IMR-90 (cell line): ENCODE measurements around the gene MYCBP2. TPM values are rescaled to one million over a fixed set of nuclear protein-coding genes. Genes with fewer than 3 reads are reported as not detected.

Source experiments
- ATAC-seq: fragments of 200-7000 bp; cut with Tn5 transposase; 2 replicates; pipeline ENCODE4 v1.9.1; 2020; ENCODE audit warnings: low read depth, mild to moderate bottlenecking, moderate library complexity
- BruUV-seq: library from RNA; stranded (reverse); fragments of 400-500 nt; replicated peaks from 2 replicates; lab custom pipeline; 2021; lab: Mats Ljungman, UMichigan
- CTCF ChIA-PET: fragments of 300-600 bp; formaldehyde crosslinking; extraction: SDS; loops from one replicate; lab custom pipeline; 2021; ENCODE audit warnings: antibody characterized with exemption; lab: Yijun Ruan, JAX
- POLR2A ChIA-PET: fragments of 300-600 bp; sonication (Branson Sonifier 250); formaldehyde crosslinking; loops from one replicate; lab custom pipeline; 2022; ENCODE audit warnings: antibody characterized with exemption; ENCODE audit not compliant: unreplicated experiment; lab: Charles Lee
- DNase-seq: peaks from one replicate; pipeline ENCODE4 v3.0.0; 2013
- H2AFZ ChIP-seq: replicated peaks from 2 replicates; pipeline ENCODE3; 2013; ENCODE audit warnings: low read length, mild to moderate bottlenecking; ENCODE audit not compliant: poor library complexity
- H2AK5ac ChIP-seq: 2 replicates; pipeline ENCODE4 v1.6.1; 2013; ENCODE audit warnings: low read depth, low read length, inconsistent platforms
- H2AK9ac ChIP-seq: replicated peaks from 2 replicates; pipeline ENCODE3; 2013; ENCODE audit warnings: mild to moderate bottlenecking, low read depth, low read length, moderate library complexity; ENCODE audit not compliant: poor library complexity
- H2BK120ac ChIP-seq: 2 replicates; pipeline ENCODE4 v1.6.1; 2013; ENCODE audit warnings: low read depth, low read length, inconsistent platforms
- H2BK15ac ChIP-seq: 3 replicates; pipeline ENCODE4 v1.6.1; 2013; ENCODE audit warnings: low read depth, low read length, inconsistent platforms
- H2BK20ac ChIP-seq: 2 replicates; pipeline ENCODE4 v1.6.1; 2013; ENCODE audit warnings: low read depth, mild to moderate bottlenecking, inconsistent platforms, low read length, moderate library complexity
- H2BK5ac ChIP-seq: 2 replicates; pipeline ENCODE4 v1.6.1; 2013; ENCODE audit warnings: mild to moderate bottlenecking, low read depth, low read length, inconsistent platforms; ENCODE audit not compliant: poor library complexity, severe bottlenecking
- H3K14ac ChIP-seq: replicated peaks from 2 replicates; pipeline ENCODE4 v1.6.1; 2013; ENCODE audit warnings: low read depth, low read length, inconsistent platforms
- H3K18ac ChIP-seq: 2 replicates; pipeline ENCODE4 v1.6.1; 2013; ENCODE audit warnings: low read depth, low read length, control low read depth
- H3K23ac ChIP-seq: 2 replicates; pipeline ENCODE4 v1.6.1; 2013; ENCODE audit warnings: low read depth, low read length, inconsistent platforms
- H3K27ac ChIP-seq: 2 replicates; pipeline ENCODE4 v1.5.1; 2013; ENCODE audit warnings: mild to moderate bottlenecking, control low read depth, low read length; ENCODE audit not compliant: insufficient read depth
- H3K27me3 ChIP-seq: 2 replicates; pipeline ENCODE4 v1.6.1; 2013; ENCODE audit warnings: low read length; ENCODE audit not compliant: control insufficient read depth, insufficient read depth
- H3K36me3 ChIP-seq: 2 replicates; pipeline ENCODE4 v1.6.1; 2013; ENCODE audit warnings: low read length, mixed read lengths; ENCODE audit not compliant: control insufficient read depth, insufficient read depth
- H3K4ac ChIP-seq: 2 replicates; pipeline ENCODE4 v1.6.1; 2013; ENCODE audit warnings: low read depth, low read length, inconsistent platforms
- H3K4me1 ChIP-seq: 2 replicates; pipeline ENCODE4 v1.6.1; 2013; ENCODE audit warnings: low read length, mixed read lengths; ENCODE audit not compliant: control insufficient read depth, insufficient read depth
- H3K4me2 ChIP-seq: 2 replicates; pipeline ENCODE4 v1.6.1; 2013; ENCODE audit warnings: low read depth, mild to moderate bottlenecking, control low read depth, low read length, moderate library complexity
- H3K4me3 ChIP-seq: 2 replicates; pipeline ENCODE4 v1.5.1; 2013; ENCODE audit warnings: low read depth, mild to moderate bottlenecking, control low read depth, low read length, moderate library complexity; ENCODE audit not compliant: insufficient read depth
- H3K56ac ChIP-seq: 2 replicates; pipeline ENCODE4 v1.6.1; 2013; ENCODE audit warnings: low read length, inconsistent platforms; ENCODE audit not compliant: insufficient read depth; ENCODE audit errors: extremely low read depth
- H3K79me1 ChIP-seq, 2 experiments: 2 replicates each; pipeline ENCODE4 v1.6.1; 2013; ENCODE audit warnings: low read length in 2 of 2, inconsistent platforms in 1 of 2, low read depth in 1 of 2
- H3K9ac ChIP-seq: 2 replicates; pipeline ENCODE4 v1.6.1; 2013; ENCODE audit warnings: low read depth, low read length, control low read depth
- H3K9me1 ChIP-seq: 2 replicates; pipeline ENCODE4 v1.6.1; 2013; ENCODE audit warnings: low read length, inconsistent platforms; ENCODE audit not compliant: insufficient read depth
- H3K9me3 ChIP-seq: 2 replicates; pipeline ENCODE4 v1.6.1; 2013; ENCODE audit warnings: low read length; ENCODE audit not compliant: control insufficient read depth, insufficient read depth
- H4K20me1 ChIP-seq: 2 replicates; pipeline ENCODE4 v1.6.1; 2013; ENCODE audit warnings: low read length, inconsistent platforms; ENCODE audit not compliant: insufficient read depth
- H4K5ac ChIP-seq: 2 replicates; pipeline ENCODE4 v1.6.1; 2013; ENCODE audit warnings: mild to moderate bottlenecking, low read depth, low read length, control low read depth
- H4K8ac ChIP-seq, 2 experiments: 2 replicates each; pipeline ENCODE4 v1.6.1; 2013; ENCODE audit warnings: low read depth in 2 of 2, low read length in 2 of 2, control low read depth in 1 of 2, inconsistent platforms in 1 of 2
- H4K91ac ChIP-seq: 2 replicates; pipeline ENCODE4 v1.6.1; 2013; ENCODE audit warnings: low read depth, low read length, inconsistent platforms; ENCODE audit not compliant: insufficient read depth
- BHLHE40 ChIP-seq: fragments of 150-350 bp; IDR thresholded peaks from 2 replicates; pipeline ENCODE4 v1.6.1; 2016; ENCODE audit warnings: mild to moderate bottlenecking, low read depth, low read length
- CEBPB ChIP-seq: IDR thresholded peaks from 2 replicates; pipeline ENCODE4 v1.6.1; 2012; ENCODE audit warnings: low read depth, low read length, improper control_type of control experiment
- CHD1 ChIP-seq: IDR thresholded peaks from 2 replicates; pipeline ENCODE4 v1.6.1; 2012; ENCODE audit warnings: low read depth, low read length, improper control_type of control experiment
- FOS ChIP-seq: fragments of 150-350 bp; IDR thresholded peaks from 2 replicates; pipeline ENCODE4 v1.6.1; 2016; ENCODE audit warnings: low read depth, low read length
- MAFK ChIP-seq: IDR thresholded peaks from 2 replicates; pipeline ENCODE4 v1.6.1; 2012; ENCODE audit warnings: low read depth, low read length, improper control_type of control experiment
- MAZ ChIP-seq: IDR thresholded peaks from 2 replicates; pipeline ENCODE4 v1.6.1; 2012; ENCODE audit warnings: low read depth, mild to moderate bottlenecking, low read length, improper control_type of control experiment, moderate library complexity, borderline replicate concordance
- MXI1 ChIP-seq: IDR thresholded peaks from 2 replicates; pipeline ENCODE4 v1.6.1; 2012; ENCODE audit warnings: low read depth, mild to moderate bottlenecking, low read length, moderate library complexity, borderline replicate concordance
- NFE2L2 ChIP-seq: fragments of 150-350 bp; IDR thresholded peaks from 2 replicates; pipeline ENCODE4 v1.6.1; 2016; ENCODE audit warnings: low read depth, mild to moderate bottlenecking, low read length
- POLR2A ChIP-seq: IDR thresholded peaks from 2 replicates; pipeline ENCODE4 v1.6.1; 2012; ENCODE audit warnings: mild to moderate bottlenecking, low read depth, low read length
- RAD21 ChIP-seq: IDR thresholded peaks from 2 replicates; pipeline ENCODE4 v1.6.1; 2012; ENCODE audit warnings: low read length, improper control_type of control experiment
- RCOR1 ChIP-seq: IDR thresholded peaks from 2 replicates; pipeline ENCODE4 v1.6.1; 2012; ENCODE audit warnings: mild to moderate bottlenecking, low read length, improper control_type of control experiment; ENCODE audit not compliant: insufficient replicate concordance
- RFX5 ChIP-seq: IDR thresholded peaks from 2 replicates; pipeline ENCODE4 v1.8.0; 2012; ENCODE audit warnings: low read depth, mild to moderate bottlenecking, low read length, moderate library complexity
- SMC3 ChIP-seq: fragments of 150-350 bp; IDR thresholded peaks from 2 replicates; pipeline ENCODE4 v1.6.1; 2016; ENCODE audit warnings: low read depth, mild to moderate bottlenecking, antibody characterized with exemption, low read length, moderate library complexity
- WGBS, 2 experiments: methylation state at CpG; one replicate each; pipeline versions ENCODE4 v1.1.5 to v1.1.7; 2013; ENCODE audit warnings: missing lambda C conversion rate in 2 of 2; ENCODE audit not compliant: insufficient read length in 1 of 2; ENCODE audit errors: extremely low coverage in 2 of 2; 5-methylcytosine and 5-hydroxymethylcytosine counted together
- dilution Hi-C: fragments of 300-500 bp; cut with HindIII; formaldehyde crosslinking; loops from one replicate; pipeline ENCODE4 v1.14.3; 2018; ENCODE audit warnings: low sequenced_read_pairs; ENCODE audit not compliant: unreplicated experiment
- in situ Hi-C: fragments of 300-500 bp; cut with MboI; formaldehyde crosslinking; loops from 3 replicates; pipeline ENCODE4 v1.14.3; 2019; ENCODE audit warnings: low sequenced_read_pairs, inconsistent platforms, mixed read lengths
- intact Hi-C: fragments of 100-400 bp; cut with micrococcal nuclease; formaldehyde crosslinking; loops from 2 replicates; pipeline ENCODE4 v1.10.0; 2022
- polyA plus RNA-seq, 3 experiments: library from polyadenylated mRNA; depleted of rRNA; stranded (reverse); fragments of >200 nt; gene quantifications; 2 replicates each; pipeline ENCODE4 v1.2.3, GENCODE V29; 2012; ENCODE audit warnings: low replicate concordance in 1 of 3
- total RNA-seq: library from RNA; depleted of rRNA; stranded (reverse); fragments of >200 nt; gene quantifications from 2 replicates; pipeline ENCODE4 v1.2.3, GENCODE V29; 2012
- TF ChIP-seq, protein P1 (sequence below): fragments of 150-350 bp; IDR thresholded peaks from 2 replicates; pipeline ENCODE4 v1.6.1; 2016; ENCODE audit warnings: low read depth, mild to moderate bottlenecking, low read length, moderate library complexity, borderline replicate concordance
- TF ChIP-seq, protein P2 (sequence below): conservative IDR thresholded peaks from 2 replicates; pipeline ENCODE4 v1.5.1; 2012; ENCODE audit warnings: mild to moderate bottlenecking, low read depth, low read length, improper control_type of control experiment
- TF ChIP-seq, protein P3 (sequence below): fragments of 150-350 bp; IDR thresholded peaks from 2 replicates; pipeline ENCODE4 v1.6.1; 2017; ENCODE audit warnings: mild to moderate bottlenecking, antibody characterized with exemption, low read length, low read depth

MYCBP2 gene
- total and polyA plus RNA-seq, 2 of the 4 experiments (the other 2 are of a cell fraction): 20.1 to 43.2 TPM

DNA sequence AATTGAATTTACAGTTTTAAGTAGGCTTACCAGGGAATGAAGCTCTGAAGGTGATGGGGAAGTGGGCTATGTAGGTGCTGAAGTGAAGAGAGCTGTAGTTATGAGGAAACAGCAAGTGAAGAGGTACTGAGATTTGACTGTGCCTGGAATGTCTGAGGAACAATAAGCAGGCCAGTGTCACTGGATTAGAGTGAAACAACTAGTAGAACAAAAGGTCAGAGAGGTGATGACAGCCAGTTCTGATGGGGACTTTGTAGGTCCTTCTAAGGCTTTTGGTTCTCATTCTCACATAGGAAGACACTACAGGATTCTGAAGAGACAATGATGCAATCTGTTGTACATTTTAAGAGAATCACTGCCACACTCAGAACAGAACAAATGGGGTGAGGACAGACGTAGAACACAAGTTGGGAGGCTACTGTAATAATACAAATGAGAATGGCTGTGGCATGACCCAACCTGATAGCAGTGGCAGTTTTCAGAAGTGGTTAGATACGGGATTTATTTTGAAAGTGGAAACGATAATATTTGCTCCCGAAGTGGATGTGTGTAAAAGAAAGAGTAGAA, 130.8 kb downstream of the MYCBP2 start:
- Histone ChIP-seq H3K18ac (no peak overlapping the region), H3K4ac (no peak overlapping the region), H3K9me1 (no peaks in the 10 kb centered on the region), H3K36me3 (peaks cover 13% of the 10 kb centered on the region; the same call in 1 of the 2 replicates), H3K9me3 (no peaks in the 10 kb centered on the region), H2BK120ac (no peak overlapping the region), H4K8ac (no peak overlapping the region), H2BK20ac (no peak overlapping the region), H3K56ac (no peak overlapping the region), H3K23ac (no peak overlapping the region), H2AK5ac (no peak overlapping the region), H3K79me1 (no peaks in the 10 kb centered on the region; a peak in 1 of 4 replicates), H4K5ac (no peak overlapping the region), H4K91ac (no peak overlapping the region), H3K4me3 (no peak overlapping the region), H3K4me1 (no peaks in the 10 kb centered on the region), H3K27me3 (no peaks in the 10 kb centered on the region), H2BK5ac (no peak overlapping the region), H3K4me2 (no peak overlapping the region), H4K20me1 (no peaks in the 10 kb centered on the region), H2AFZ (no peak overlapping the region), H3K14ac (no peak overlapping the region), H3K27ac (no peak overlapping the region), H3K9ac (no peak overlapping the region), H2BK15ac (no peak overlapping the region), H2AK9ac (no peak overlapping the region)
- in situ Hi-C loops (no loop called here), intact Hi-C loops (loop anchor here (10.0 kb wide), 1 partner anchor 559 kb away; no protein-coding TSS in a partner anchor), dilution Hi-C loops (no loop called here)
- 37% methylated on average over 3 of the region's 4 CpGs; no CpG with 5 or more reads in 1 of the 2 experiments for WGBS, 2 experiments
- no TSS peak for BruUV-seq
- TF ChIP-seq POLR2A: no peak
- no peak for TF ChIP-seq MXI1
- TF ChIP-seq, protein P1, sequence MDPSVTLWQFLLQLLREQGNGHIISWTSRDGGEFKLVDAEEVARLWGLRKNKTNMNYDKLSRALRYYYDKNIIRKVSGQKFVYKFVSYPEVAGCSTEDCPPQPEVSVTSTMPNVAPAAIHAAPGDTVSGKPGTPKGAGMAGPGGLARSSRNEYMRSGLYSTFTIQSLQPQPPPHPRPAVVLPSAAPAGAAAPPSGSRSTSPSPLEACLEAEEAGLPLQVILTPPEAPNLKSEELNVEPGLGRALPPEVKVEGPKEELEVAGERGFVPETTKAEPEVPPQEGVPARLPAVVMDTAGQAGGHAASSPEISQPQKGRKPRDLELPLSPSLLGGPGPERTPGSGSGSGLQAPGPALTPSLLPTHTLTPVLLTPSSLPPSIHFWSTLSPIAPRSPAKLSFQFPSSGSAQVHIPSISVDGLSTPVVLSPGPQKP: no peak
- no peak for TF ChIP-seq RAD21
- TF ChIP-seq RCOR1: no peak
- TF ChIP-seq NFE2L2: no peak
- no peak for TF ChIP-seq MAZ
- no peak for TF ChIP-seq BHLHE40
- TF ChIP-seq, protein P2, sequence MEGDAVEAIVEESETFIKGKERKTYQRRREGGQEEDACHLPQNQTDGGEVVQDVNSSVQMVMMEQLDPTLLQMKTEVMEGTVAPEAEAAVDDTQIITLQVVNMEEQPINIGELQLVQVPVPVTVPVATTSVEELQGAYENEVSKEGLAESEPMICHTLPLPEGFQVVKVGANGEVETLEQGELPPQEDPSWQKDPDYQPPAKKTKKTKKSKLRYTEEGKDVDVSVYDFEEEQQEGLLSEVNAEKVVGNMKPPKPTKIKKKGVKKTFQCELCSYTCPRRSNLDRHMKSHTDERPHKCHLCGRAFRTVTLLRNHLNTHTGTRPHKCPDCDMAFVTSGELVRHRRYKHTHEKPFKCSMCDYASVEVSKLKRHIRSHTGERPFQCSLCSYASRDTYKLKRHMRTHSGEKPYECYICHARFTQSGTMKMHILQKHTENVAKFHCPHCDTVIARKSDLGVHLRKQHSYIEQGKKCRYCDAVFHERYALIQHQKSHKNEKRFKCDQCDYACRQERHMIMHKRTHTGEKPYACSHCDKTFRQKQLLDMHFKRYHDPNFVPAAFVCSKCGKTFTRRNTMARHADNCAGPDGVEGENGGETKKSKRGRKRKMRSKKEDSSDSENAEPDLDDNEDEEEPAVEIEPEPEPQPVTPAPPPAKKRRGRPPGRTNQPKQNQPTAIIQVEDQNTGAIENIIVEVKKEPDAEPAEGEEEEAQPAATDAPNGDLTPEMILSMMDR: no peak
- no peak for TF ChIP-seq MAFK
- no peak for TF ChIP-seq CEBPB
- TF ChIP-seq, protein P3, sequence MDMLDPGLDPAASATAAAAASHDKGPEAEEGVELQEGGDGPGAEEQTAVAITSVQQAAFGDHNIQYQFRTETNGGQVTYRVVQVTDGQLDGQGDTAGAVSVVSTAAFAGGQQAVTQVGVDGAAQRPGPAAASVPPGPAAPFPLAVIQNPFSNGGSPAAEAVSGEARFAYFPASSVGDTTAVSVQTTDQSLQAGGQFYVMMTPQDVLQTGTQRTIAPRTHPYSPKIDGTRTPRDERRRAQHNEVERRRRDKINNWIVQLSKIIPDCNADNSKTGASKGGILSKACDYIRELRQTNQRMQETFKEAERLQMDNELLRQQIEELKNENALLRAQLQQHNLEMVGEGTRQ: no peak
- TF ChIP-seq RFX5: no peak
- TF ChIP-seq CHD1: no peak
- TF ChIP-seq SMC3: no peak
- no peak for TF ChIP-seq FOS
- ATAC-seq: no peak
- CTCF ChIA-PET: no interaction called here
- no peak for DNase-seq
- POLR2A ChIA-PET: no interaction called here
